Stimulated activated naive CD8-positive, alpha-beta T cell treated with anti-CD3 and anti-CD28 coated beads, Interleukin-15, Interleukin-2, amounts not matched to agents 100 U/mL and 50 U/mL, for 24 hours (primary cell): ENCODE data around the gene C5.
"Not testable (repeated sequence)": the region's sequence is repeated elsewhere in the genome, so short reads cannot be mapped to it uniquely, and the experiment has no call there.

Experiments used
- ATAC-seq: fragments of 150-1000 bp; cut with Tn5 transposase; one replicate; pipeline ENCODE4 v1.10.0; 2021
- DNase-seq: peaks from one replicate; pipeline ENCODE4 v3.0.0; 2021

Gene C5

DNA sequence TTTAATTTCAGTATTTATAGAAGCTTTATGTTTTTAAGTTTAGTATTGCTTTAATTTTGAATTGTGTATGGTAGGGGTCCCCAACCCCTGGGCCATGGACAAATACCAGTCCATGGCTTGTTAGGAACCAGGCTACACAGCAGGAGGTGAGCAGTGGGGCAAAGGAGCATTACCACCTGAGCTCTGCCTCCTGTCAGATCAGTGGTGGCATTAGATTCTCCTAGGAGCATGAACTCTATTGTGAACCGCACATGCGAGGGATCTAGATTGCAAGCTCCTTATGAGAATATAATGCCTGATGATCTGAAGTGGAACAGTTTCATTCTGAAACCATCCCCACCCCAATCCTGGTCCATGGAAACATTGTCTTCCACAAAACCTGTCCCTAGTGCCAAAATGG lies 1.9 kb downstream of the C5 start:
- ATAC-seq (no peak), DNase-seq (no peak)

DNA sequence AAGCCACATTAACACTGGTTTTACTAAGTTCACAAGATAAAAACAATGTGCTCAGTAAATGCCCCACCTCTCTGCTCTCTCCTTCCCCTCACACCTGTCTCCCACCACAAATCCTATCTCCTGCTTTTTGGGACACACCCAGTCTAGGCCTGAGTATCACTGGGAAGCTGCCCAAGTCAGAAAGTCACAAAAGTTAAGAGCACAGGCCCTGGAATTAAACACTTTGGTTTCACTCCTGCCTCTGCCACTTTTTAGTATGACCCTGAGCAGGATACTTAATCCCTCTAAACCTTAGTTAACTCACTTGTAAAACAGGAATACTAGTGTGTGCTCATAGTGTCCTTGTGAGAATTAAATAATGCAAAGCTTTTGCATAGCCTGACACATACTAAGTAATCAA lies 11.3 kb downstream of the C5 start:
- ATAC-seq (no peak), DNase-seq (no peak)

DNA sequence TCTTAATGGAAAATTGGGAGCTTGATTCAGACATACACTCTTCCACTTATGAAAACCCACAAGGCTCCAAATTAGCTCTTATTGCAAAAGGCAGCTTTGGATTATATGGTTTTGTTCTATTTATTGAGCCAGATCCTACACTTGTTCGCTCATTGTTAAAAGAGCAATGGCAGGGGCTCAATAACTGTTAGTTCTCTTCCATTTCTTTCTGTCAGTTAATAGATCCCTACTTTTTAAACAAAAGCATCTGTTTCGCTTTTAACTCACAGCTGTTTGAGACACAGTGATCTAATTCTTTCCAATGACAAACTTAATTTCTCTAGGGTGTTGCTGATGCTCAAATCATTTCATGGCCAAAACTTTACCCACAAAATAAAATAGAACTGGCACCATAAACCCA lies 11.7 kb downstream of the C5 start:
- DNase-seq (no peak), ATAC-seq (no peak)

DNA sequence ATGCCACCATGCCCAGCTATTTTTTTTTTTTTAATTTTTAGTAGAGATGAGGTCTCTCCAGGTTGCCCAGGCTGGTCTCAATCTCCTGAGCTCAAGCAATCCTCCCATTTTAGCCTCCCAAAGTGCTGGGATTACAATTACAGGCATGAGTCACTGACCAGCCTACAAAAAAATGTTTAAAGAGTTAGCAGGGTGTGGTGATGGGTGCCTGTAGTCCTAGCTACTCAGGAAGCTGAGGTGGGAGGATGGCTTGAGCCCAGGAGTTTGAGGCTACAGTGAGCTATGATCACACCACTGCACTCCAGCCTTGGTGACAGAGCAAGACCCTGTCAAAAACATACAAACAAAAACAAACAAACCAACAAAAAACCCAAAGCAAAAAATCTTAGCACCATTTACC lies 14.4 kb downstream of the C5 start:
- not testable (repeated sequence) for ATAC-seq

DNA sequence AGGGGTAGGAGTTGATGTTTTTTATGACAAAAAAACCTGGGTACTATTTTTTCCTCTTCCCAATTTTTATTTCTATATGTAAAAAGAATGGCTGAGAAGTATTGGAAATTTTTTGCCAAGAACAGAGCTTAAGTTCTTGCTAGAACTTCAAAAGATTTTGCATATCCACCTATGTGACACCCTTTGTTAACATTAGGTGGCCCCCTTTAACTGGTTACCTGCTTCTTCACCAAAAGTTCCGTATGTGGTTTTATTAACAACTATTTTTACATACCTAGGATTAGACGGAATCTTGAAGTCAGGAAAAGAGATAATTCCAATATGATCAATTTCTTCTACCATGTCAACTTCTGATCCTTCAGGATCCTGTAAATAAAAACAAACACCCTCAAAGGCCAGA lies 15.5 kb downstream of the C5 start:
- DNase-seq, result no peak
- no peak for ATAC-seq

More for the DNA sequence above, 14.4 kb downstream of the C5 start:
- not testable (repeated sequence) for DNase-seq

DNA sequence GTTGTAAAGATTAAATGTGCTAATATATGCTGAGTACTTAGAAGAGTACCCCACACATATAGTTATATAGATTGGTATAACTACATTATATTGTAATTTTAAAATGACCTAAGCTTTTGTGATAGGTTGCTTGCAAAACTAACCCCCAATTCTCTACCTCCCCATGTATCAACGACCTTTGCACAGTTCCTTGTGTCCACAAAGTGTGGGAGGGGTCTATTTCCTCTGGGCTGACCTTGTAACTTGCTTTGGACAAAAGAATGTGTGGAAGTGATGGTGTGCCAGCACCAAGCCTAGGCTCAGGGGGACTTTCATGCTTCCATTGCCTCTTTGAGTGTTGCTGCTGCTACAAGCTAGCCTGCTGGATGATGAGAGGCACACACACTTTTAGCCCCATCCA lies 20.6 kb downstream of the C5 start:
- no peak for ATAC-seq
- no peak for DNase-seq

DNA sequence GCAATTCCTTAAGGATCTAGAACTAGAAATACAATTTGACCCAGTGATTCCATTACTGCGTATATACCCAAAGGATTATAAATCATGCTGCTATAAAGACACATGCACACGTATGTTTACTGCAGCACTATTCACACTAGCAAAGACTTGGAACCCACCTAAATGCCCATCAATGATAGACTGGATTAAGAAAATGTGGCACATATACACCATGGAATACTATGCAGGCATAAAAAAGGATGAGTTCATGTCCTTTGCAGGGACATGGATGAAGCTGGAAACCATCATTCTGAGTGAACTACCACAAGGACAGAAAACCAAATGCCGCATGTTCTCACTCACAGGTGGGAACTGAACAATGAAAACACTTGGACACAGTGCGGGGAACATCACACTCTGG lies 21.8 kb downstream of the C5 start:
- not testable (repeated sequence) for ATAC-seq

DNA sequence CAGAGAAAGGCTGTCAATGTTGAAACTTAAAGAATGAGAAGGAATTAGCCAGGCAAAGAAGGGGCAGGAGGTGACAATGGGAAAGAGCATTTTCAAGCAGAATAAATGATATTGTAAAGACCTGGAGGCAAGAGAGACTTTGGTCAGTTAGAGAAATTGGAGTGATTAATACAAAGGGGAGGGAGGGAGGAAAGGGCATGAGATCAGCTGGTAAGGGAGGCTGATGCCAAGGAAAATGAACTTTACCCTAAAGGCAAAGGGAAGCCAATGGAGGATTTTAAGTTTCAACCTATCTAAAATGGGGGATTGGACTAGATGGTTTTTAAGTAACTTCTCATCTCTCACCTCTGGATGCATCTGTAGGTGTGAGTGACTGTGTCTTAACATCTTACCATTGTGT lies 23.3 kb downstream of the C5 start:
- DNase-seq, result no peak
- no peak for ATAC-seq

More for the DNA sequence above, 21.8 kb downstream of the C5 start:
- DNase-seq, result not testable (repeated sequence)

DNA sequence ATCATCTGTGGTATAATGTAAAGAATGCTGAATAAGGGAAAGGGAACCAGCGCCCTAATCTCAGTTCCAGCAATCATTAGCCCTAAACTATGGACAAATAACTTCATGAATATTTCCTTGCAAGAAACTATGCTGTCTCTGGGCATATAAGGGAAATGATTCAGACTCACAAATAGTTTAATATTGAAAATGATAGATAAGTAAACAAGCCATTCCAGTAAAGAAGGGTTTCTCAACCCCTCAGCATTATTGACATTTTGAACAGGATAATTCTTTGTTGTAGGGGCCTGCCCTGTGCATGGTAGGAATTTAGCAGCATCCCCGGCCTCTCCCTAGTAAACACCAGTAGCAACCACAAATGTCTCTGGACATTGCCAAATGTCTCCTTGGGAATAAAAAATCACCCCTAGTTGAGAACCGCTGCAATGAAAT lies 23.8 kb downstream of the C5 start:
- ATAC-seq (no peak), DNase-seq (no peak)

DNA sequence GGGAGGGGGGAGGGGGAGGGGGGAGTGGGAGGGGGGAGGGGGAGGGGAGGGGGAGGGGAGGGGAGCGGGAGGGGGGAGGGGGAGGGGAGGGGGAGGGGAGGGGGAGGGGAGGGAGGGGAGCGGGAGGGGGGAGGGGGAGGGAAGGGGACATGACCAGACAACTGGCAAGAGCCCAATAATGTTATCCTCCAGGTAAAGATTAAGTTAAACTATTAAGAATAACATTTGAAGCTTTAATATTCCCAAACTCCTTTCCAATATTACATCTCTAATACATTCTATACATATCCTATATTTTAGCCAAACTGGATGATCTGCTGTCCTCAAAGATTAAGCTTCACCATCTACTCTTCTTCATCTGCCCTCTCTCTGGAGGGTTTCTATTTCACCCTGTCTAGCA lies 25.8 kb downstream of the C5 start:
- ATAC-seq, result no peak
- DNase-seq, result no peak

DNA sequence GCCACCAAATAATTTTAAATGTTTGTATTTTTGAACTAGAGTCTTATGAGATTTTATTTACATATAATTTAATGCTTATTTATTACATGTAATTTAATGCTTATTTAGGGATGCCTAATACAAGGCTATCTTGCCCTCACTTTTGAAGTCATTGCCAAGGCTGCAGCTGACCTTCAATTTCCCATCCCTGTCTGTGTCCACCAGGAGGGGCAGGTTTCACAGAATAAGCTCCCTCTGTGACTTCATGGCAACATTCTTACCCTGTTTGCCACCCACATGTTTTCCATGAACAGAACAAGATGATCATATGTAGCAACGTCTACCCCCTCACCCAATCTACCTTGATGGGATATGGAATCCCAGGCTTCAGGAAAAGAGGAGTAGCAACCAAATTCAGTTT lies 27.0 kb downstream of the C5 start:
- no peak for DNase-seq
- no peak for ATAC-seq

DNA sequence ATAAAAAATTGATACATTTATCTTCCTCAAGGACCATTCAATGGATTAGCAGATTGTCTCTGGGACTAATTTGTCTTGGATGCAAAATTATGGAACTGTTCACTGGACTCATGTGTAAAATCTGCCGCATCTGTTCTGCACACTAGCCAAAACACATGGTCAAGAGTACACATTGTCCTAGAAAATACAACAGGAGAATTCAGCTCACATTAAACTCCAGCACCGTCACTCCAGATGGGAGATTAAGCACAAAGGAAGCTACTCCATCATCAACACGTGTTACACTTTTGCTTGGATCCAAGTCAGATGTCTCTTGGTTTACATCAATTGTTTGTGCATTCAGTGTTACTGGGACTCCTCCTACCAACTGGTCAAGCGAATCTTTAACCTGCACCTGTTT lies 28.8 kb downstream of the C5 start:
- DNase-seq (no peak), ATAC-seq (no peak)

DNA sequence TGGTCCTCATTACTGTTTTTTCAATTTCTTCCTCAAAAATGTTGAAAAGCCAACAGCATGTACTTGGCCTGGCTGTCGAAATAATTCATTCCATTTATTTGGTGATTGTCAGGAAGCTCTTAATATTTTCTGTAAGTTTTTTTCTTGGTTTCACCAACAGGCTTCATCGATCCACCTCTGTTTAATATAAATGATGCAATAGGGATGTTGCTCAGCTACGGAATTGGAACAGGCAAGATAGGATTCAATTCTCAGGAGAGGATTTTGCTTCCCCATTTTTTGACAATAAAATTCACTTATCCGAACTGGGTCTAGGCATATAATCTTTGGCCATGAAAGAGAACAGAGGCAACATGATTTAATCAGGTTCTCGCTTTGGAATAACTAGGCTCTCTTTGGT lies 30.8 kb downstream of the C5 start:
- DNase-seq (no peak), ATAC-seq (no peak)

DNA sequence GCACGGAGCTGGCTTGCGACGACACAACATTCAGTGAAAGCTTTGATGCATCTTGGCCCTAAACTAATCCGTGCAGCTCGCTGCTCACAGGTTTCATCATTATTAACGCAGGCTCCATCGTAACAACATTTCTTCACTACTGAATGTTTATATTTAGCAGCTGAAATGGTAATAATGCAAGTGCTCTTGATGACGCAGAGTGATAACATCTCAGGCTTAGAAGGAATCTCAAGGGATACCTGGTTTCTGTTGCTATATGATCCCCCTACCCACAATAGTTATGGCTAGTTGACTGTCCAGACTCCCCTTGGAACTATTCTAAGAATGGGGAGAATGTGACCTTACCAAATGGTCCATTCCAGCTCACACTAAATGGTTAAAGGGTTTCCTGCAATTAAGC lies 36.2 kb downstream of the C5 start:
- no peak for ATAC-seq

DNA sequence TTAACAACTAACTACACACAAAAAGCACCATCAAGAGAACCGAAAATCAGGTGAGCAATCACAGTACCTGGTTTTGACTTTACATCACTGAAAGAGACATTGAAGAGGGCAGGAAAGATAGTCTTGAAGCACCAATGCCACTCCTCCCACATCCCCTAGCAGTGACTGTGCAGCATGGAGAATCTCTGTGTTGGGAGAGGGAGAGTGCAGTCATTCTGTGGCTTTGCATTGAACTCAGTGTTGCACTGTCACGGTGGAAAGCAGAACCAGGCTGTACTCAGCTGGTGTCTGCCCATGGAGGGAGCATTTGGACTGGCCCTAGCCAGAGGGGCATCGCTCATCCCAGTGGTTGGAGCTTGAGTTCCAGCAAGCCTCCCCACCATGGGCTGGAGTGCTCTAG lies 40.4 kb downstream of the C5 start:
- no peak for ATAC-seq
- DNase-seq, result no peak

More for the DNA sequence above, 36.2 kb downstream of the C5 start:
- DNase-seq, result no peak

DNA sequence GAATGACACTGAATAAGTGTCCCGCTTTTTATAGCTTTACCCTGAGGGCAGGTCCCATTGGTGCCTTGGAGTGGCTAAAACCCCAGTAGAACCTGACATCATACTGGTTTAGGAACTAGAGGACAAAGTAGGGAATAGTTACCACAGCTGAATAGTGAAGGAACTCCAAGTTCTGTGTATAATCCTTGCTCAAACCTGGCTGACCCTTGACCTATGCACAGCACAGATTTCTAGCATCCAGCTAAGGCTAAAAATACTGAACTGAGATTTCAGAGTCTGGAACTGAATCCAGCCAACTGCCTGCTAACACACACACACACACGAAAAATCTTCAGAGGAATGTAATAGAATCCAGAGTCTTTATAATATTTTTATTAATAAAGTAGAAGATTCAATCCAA lies 50.8 kb downstream of the C5 start:
- no peak for DNase-seq
- ATAC-seq, result no peak

DNA sequence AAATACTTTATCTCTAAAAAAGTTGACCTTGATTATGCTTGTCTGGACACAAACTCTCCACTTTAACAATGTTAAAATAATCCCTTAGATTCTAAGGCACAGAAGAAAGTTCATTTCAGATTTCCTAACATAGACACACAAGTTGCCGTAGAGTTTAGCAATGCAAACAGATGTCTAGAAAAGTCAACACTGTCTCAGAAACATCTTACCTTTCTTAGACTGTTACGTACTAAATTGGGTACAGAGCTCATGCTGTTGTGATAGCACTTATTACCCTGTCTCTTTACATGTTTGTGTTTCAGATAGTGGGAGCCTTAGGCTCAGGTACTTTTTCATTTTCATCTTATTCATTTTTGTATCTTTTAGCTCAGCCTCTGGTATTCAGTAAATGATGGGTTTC lies 52.0 kb downstream of the C5 start:
- ATAC-seq (no peak), DNase-seq (no peak)

DNA sequence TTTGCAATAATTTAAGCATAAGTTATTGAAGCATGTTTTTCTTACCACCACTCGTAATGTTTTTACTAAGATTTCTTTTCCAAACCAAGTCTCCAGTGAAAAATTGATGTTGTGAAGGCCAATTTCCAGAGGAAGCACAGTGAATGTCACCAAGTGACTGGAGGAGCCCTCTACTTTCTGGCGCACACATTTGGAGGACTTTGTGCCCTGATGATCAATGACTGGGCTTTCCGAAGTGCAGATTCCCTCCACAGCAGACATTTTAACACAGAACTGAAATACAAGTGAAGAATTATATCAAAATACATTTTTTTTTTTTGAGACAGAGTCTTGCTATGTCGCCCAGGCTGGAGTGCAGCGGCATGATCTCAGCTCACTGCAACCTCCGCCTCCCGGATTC lies 52.6 kb downstream of the C5 start:
- no peak for ATAC-seq

DNA sequence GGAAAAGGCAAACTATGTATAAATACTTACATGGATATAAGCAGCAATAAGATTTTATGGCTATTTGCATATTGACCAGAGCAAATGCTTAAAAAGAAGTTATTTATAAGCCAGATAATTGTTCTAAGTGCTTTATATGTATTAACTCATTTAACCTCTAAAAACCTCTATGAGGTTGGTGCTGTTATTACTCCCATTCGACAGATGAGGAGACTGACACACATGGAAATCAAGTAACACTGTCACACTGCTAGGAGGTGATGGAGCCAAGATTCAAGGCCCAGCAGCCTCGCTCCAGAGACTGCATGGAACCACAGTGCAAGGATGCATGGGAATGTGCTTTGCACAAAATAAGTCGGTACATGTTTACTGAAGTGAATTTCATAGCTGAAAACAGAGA lies 53.7 kb downstream of the C5 start:
- ATAC-seq, result no peak
- DNase-seq, result no peak

More for the DNA sequence above, 52.6 kb downstream of the C5 start:
- DNase-seq, result no peak

DNA sequence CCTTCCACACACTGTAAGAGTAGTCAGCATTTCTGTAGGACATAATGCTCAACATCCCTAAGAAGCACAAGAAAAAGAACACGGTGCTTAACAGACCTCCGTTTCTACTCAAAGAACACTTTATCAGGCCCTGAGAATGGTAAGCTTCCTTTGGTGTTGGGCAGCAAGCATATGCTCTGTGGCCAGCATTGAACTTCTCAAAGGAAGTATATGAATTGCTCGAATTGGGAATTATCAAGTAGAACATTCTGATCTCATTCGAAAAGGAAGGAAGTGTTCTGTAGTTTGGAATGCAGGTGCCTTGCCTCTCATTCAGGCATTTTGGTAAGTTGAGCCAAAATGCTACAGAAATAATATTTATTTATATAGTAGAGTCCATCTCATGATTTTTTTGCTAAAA lies 61.0 kb downstream of the C5 start:
- no peak for ATAC-seq
- DNase-seq, result no peak

DNA sequence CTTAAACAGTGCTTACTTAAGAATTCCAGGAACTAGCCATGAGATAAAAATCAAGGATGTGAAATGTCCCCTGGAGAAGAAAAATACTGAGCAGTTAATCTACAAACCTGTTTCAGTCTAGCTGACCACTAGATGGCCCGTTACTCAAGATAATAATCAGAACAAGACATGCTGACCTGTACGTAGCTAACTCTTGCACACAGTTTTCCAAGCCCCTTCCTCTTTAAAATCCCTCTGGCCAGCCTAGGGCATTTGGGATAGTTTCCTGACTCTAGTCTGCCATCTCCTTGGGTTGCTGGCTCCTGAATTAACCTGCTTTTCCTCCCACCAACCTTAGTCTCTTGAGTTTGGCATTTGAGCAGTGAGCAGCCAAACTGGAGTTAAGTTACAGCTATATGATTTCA lies 64.3 kb downstream of the C5 start:
- ATAC-seq (no peak), DNase-seq (no peak)

DNA sequence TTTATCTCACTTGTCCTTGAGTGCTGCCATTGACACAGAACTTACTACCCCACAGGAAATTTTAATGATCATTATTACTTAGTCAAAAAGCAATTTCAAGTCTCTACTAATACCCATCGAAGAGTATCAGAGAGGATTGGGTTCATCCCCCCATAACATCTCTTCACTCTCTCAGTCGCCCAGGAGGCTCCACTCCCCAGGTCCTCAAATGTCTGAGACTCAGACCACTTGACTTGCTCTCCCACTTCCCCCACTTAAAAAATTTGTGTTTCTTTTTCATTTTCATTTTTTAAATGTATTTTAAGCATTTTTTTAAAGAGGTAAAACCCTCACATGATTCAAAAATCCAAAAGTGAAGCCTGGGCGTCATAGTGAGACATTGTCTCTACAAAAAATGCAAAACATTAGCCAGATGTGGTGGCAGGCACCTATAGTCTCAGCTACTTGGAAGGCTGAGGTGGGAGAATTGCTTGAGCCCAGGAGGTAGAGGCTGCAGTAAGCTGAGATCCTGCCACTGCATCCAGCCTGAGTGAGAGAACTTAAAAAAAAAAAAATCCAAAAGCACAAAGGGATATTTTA lies 66.7 kb downstream of the C5 start:
- no peak for DNase-seq
- no peak for ATAC-seq

DNA sequence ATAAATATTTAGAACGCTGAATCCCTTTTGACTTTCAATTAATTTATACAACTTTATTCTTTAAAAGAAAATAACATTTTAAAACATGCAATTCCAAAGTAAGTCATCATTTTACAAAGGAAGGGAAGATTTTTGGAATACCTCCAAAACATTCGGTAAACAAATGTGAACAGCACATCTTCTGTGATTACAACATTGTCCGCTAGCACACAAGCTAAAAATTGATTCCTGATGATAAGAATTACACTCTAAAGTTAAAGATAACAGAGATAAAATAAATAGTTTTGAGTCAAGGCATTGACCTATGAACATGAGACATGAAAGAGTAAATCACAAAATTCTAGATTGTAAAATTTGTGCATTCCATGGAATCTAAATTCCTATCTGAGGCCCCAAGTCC lies 67.2 kb downstream of the C5 start:
- DNase-seq (no peak), ATAC-seq (no peak)

DNA sequence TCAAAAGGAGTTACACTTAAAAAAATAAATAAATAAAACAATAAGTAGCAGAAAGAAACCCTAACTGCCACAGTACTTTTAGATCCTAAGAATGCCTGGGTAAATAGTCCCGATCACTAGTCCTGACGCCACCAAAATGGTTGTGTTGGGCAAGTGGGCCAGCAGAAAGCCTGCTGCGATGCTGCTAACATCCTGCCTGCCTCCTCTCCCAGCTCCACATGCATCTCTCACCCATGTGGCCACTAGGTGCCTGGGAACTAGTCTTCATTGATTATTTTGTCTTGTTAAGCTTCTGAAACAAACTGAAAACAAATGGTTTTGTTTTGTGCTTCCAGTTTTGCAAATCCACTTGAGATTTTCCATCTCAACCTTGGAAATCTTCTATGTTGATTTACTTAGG lies 69.1 kb downstream of the C5 start:
- ATAC-seq (no peak), DNase-seq (no peak)

DNA sequence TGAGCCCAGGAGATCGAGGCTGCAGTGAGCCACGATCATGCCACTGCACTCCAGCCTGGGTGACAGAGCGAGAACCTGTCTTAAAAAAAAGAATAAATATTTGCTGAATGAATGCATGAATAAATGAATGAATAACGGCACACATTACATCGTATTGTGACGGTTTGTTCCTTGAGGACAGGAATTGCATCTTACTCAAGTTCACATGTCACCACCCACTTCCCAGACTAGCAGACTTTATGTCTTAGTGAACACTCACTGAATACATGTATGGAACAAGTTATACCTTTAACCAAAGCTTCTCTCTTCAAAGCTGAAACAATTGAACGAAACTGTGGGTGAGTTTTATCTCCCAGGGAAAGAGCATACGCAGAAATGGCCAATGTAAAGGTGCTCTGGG lies 70.3 kb downstream of the C5 start:
- ATAC-seq (no peak), DNase-seq (no peak)
